ENCODE measurements around the gene HNRNPAB.
"Not testable (repeated sequence)": the region's sequence is repeated elsewhere in the genome, so short reads cannot be mapped to it uniquely, and the experiment has no call there.

Gene HNRNPAB

DNA sequence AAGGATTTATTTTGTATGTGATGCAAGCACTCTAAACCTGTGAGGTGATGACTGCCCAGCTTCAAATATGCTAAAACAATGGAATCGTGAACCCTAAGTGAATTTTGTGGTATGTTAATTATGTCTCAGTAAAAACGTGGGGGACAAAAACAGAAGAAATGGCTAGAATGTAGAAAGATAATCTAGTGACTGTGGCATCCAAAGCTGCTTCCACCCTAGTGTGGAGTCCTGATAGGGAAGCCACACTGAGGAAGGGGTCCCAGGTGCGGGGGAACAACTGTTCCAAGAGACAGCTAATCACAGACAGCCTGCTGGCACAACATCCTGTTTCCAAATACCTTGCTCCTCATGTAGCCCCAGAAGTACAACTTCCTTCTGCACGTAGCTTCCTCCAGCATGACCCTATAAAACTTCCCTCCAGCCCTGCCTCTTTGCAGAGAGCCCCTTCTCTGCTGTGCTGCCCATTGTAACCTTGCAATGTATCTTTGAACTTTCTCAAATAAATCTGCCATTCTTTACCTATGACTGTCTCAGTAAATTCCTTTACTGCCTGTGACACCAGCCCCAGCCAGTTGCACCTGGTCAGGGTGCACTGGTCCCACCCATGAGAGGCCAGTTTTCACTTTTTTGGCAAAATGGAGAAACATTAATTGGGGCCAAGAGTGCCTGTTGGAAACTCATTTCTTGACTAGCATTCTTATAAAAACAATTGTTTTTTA is 22.0 kb upstream of the HNRNPAB start:
- Histone ChIP-seq H3K4me1 (ENCODE audit: insufficient read depth, low read length) (no peaks in the 10 kb centered on the region), H3K9ac (ENCODE audit: low read length) (no peak overlapping the region), H3K9me3 (ENCODE audit: low read length) (no peaks in the 10 kb centered on the region), H3K36me3 (ENCODE audit: insufficient read depth, low read length) (no peaks in the 10 kb centered on the region), H3K27me3 (ENCODE audit: control insufficient read depth in 1 of 2, insufficient read depth in 2 of 2, low read length in 2 of 2) (no peaks in the 10 kb centered on the region), H3K4me3 (ENCODE audit: low read depth in 1 of 2, low read length in 2 of 2) (no peak overlapping the region), H3K27ac (ENCODE audit: low read depth, low read length) (no peak overlapping the region)

DNA sequence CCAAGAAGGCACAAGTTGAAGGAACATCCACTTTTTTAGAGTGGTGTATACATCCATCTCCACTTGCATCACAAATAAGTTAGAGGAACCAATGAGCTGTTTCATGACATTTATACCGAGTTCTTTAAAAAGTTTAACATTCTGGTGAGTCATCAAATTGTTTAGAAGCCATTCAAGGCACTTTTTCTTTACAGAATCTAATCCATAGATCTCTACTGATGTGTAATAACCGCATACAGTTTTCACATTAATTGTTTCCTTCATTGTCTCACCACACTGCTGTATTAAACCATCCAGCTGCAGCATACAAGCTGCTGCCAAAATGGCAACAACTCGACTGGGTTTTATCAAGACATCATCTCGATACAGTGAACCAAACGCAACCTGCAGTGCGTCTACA is 17.9 kb upstream of the HNRNPAB start:
- Histone ChIP-seq H3K9me3 (ENCODE audit: low read length) (no peaks in the 10 kb centered on the region), H3K4me1 (ENCODE audit: insufficient read depth, low read length) (no peaks in the 10 kb centered on the region), H3K4me3 (ENCODE audit: low read depth in 1 of 2, low read length in 2 of 2) (no peak overlapping the region), H3K36me3 (ENCODE audit: insufficient read depth, low read length) (no peaks in the 10 kb centered on the region), H3K9ac (ENCODE audit: low read length) (no peak overlapping the region), H3K27ac (ENCODE audit: low read depth, low read length) (no peak overlapping the region), H3K27me3 (ENCODE audit: control insufficient read depth in 1 of 2, insufficient read depth in 2 of 2, low read length in 2 of 2) (peaks cover 0 to 5% of the 10 kb centered on the region in 2 donors)

DNA sequence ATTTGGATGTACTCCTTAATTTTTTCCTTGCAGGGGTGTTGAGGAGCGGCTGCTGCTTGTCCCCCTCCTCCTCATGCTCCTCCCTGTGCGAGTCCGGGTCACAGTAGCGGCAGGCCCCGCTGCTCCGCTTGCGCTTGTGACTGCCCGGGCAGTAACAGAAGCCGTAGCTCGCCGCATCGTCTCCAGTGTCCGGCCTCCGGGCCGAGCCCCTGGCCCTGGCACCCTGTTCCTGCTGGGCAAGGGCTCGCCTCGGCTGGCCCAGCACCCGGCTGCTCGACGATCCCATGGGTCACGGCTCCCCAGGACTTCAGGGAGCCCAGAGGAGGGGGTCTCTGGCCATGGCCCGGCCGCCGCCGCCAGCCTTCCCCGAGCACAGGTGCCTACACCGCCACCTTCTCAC is 17.3 kb upstream of the HNRNPAB start, which contains the start of gene GMCL2:
GMCL2 (minus strand) TSS at position 358 of the 400 bp plus-strand sequence; CDS start at position 286, 72 bp downstream.
- Histone ChIP-seq H3K9ac (ENCODE audit: low read length) (no peak within 1 kb of the TSS), H3K4me1 (ENCODE audit: insufficient read depth, low read length) (no peaks in the 10 kb centered on the region), H3K4me3 (ENCODE audit: low read depth in 1 of 2, low read length in 2 of 2) (no peak within 1 kb of the TSS), H3K9me3 (ENCODE audit: low read length) (no peaks in the 10 kb centered on the region), H3K27me3 (ENCODE audit: control insufficient read depth in 1 of 2, insufficient read depth in 2 of 2, low read length in 2 of 2) (peaks cover 0 to 5% of the 10 kb centered on the region in 2 donors), H3K36me3 (ENCODE audit: insufficient read depth, low read length) (no peaks in the 10 kb centered on the region), H3K27ac (ENCODE audit: low read depth, low read length) (no peak within 1 kb of the TSS)

DNA sequence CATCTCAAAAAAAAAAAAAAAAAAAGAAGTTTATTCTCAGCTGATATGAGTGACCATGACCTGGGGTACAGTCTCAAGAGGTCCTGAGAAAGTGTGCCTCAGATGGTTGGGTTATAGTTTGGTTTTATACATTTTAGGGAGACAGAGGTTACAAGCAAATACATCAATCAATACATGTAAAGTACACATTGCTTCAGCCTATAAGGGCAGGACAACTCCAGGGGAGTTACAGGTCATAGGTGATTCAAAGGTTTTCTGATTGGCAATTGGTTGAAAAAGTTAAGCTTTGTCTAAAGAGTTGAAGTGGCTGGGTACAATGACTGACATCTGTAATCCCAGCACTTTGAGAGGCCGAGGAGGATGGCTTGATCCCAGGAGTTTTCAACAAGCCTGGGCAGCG is 14.9 kb upstream of the HNRNPAB start:
- peaks cover 0 to 5% of the 10 kb centered on the region in 2 donors for H3K27me3 ChIP-seq (ENCODE audit: control insufficient read depth in 1 of 2, insufficient read depth in 2 of 2, low read length in 2 of 2)
- H3K9ac ChIP-seq (ENCODE audit: low read length) = no peak overlapping the region
- no peak overlapping the region for H3K27ac ChIP-seq (ENCODE audit: low read depth, low read length)
- H3K4me3 ChIP-seq (ENCODE audit: low read depth in 1 of 2, low read length in 2 of 2) = no peak overlapping the region
- H3K4me1 ChIP-seq (ENCODE audit: insufficient read depth, low read length) = no peaks in the 10 kb centered on the region
- no peaks in the 10 kb centered on the region for H3K36me3 ChIP-seq (ENCODE audit: insufficient read depth, low read length)
- H3K9me3 ChIP-seq (ENCODE audit: low read length) = no peaks in the 10 kb centered on the region

DNA sequence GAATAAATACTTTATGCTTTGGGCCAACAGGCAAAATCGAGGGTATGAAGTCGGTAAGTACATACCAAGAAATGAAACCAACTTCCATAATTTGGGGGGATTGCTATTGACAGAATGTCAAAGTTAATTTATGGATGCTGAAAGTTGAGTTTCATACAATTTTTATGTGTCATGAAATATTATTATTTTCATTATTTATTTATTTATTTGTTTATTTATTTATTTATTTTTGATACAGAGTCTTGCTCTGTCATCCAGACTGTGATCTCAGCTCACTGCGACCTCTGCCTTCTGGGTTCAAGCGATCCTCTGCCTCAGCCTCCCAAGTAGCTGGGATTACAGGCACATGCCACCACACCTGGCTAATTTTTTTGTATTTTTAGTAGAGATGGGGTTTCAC is 12.7 kb upstream of the HNRNPAB start:
- Histone ChIP-seq H3K4me1 (ENCODE audit: insufficient read depth, low read length) (no peaks in the 10 kb centered on the region), H3K27me3 (ENCODE audit: control insufficient read depth in 1 of 2, insufficient read depth in 2 of 2, low read length in 2 of 2) (peaks cover 0 to 5% of the 10 kb centered on the region in 2 donors), H3K27ac (ENCODE audit: low read depth, low read length) (no peak overlapping the region), H3K4me3 (ENCODE audit: low read depth in 1 of 2, low read length in 2 of 2) (no peak overlapping the region), H3K9ac (ENCODE audit: low read length) (no peak overlapping the region), H3K9me3 (ENCODE audit: low read length) (no peaks in the 10 kb centered on the region), H3K36me3 (ENCODE audit: insufficient read depth, low read length) (no peaks in the 10 kb centered on the region)

DNA sequence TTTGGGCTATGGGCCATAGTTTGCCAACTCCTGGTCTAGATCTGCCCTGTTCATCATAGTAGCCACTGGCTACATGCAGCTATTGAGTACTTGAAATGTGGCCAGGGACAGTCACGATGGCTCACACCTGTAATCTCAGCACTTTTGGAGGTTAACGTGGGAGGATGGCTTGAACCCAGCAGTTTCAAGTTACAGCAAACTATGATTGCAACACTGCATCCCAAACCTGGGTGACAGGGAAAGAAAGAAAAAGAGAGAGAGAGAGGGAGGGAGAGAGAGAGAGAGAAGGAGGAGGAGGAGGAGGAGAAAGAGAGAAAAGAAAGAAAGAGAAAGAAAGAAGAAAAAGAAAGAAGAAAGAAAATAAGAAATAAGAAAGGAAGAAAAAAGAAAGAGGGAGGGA is 12.1 kb upstream of the HNRNPAB start:
- no peak overlapping the region for H3K27ac ChIP-seq (ENCODE audit: low read depth, low read length)
- no peak overlapping the region for H3K4me3 ChIP-seq (ENCODE audit: low read depth in 1 of 2, low read length in 2 of 2)
- no peak overlapping the region for H3K9ac ChIP-seq (ENCODE audit: low read length)
- no peaks in the 10 kb centered on the region for H3K36me3 ChIP-seq (ENCODE audit: insufficient read depth, low read length)
- no peaks in the 10 kb centered on the region for H3K4me1 ChIP-seq (ENCODE audit: insufficient read depth, low read length)
- peaks cover 0 to 5% of the 10 kb centered on the region in 2 donors for H3K27me3 ChIP-seq (ENCODE audit: control insufficient read depth in 1 of 2, insufficient read depth in 2 of 2, low read length in 2 of 2)
- H3K9me3 ChIP-seq (ENCODE audit: low read length) = no peaks in the 10 kb centered on the region

DNA sequence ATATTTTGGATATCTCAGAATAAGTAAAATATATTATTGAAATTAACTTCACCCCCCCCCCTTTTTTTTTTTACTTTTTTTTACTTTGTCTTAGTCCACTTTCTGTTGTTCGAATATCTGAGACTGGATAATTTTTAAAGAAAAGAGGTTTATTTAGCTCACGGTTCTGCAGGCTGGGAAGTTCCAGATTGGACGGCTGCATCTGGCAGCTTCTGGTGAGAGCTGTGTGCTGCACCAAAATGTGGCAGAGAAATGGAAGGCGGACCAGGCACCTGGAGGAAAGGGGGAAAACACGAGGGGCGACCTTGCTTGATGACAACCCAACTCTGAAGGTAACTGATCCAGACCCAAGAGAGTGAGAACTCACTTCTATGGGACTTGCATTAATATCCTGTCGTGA is 11.5 kb upstream of the HNRNPAB start:
- Histone ChIP-seq H3K4me1 (ENCODE audit: insufficient read depth, low read length) (no peaks in the 10 kb centered on the region), H3K4me3 (ENCODE audit: low read depth in 1 of 2, low read length in 2 of 2) (no peak overlapping the region), H3K27ac (ENCODE audit: low read depth, low read length) (no peak overlapping the region), H3K9me3 (ENCODE audit: low read length) (no peaks in the 10 kb centered on the region), H3K27me3 (ENCODE audit: control insufficient read depth in 1 of 2, insufficient read depth in 2 of 2, low read length in 2 of 2) (peaks cover 0 to 5% of the 10 kb centered on the region in 2 donors), H3K36me3 (ENCODE audit: insufficient read depth, low read length) (no peaks in the 10 kb centered on the region), H3K9ac (ENCODE audit: low read length) (no peak overlapping the region)

DNA sequence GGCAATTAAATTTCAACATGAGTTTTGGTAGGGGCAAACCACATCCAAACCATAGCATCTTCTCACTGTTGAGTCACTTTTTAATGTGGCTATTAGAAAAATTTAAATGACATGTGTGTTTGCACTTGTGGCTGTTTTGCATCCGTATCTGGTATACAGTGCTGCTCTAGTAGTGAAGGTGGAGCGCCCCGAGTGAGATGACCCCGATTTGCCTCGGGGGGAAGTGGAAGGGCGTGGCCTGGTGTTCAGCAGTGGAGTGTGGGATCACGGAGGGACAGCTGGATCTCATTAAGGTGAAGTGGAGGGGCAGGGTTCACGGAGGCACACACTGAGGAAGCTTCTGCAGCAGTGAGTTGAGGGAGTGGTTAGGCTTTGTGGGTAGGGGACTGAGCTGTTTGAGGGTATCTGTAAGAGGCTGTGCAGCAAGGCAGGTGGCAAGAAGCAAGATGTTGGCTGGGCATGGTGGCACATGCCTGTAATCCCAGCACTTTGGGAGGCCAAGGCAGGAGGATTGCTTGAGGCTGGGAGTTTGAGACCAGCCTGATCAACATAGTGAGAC is 11.0 kb upstream of the HNRNPAB start:
- no peaks in the 10 kb centered on the region for H3K36me3 ChIP-seq (ENCODE audit: insufficient read depth, low read length)
- H3K9me3 ChIP-seq (ENCODE audit: low read length) = no peaks in the 10 kb centered on the region
- H3K4me1 ChIP-seq (ENCODE audit: insufficient read depth, low read length) = no peaks in the 10 kb centered on the region
- no peak overlapping the region for H3K27ac ChIP-seq (ENCODE audit: low read depth, low read length)
- H3K27me3 ChIP-seq (ENCODE audit: control insufficient read depth in 1 of 2, insufficient read depth in 2 of 2, low read length in 2 of 2) = peaks cover 0 to 5% of the 10 kb centered on the region in 2 donors
- H3K4me3 ChIP-seq (ENCODE audit: low read depth in 1 of 2, low read length in 2 of 2) = no peak overlapping the region
- no peak overlapping the region for H3K9ac ChIP-seq (ENCODE audit: low read length)

DNA sequence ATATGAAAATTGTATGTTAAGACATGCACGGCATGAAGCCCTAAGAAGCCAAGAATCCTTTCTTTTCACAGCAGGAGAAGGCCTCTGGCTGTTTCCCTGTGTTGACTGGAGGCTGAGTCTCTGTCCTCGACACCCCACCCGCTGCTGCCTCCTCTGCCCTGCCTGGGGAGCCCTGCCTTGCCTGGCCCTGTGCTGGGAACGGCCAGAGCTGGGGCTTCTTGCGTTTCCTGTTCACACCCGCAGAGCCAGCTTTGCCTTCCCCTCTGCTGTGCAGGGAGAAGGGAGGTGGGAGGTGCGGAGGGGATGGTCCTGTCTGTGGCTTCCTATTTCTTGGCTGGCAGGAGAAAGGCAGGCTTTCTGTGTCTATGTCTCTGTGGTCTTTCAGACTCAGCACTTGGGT is 10.3 kb upstream of the HNRNPAB start:
- Histone ChIP-seq H3K4me3 (ENCODE audit: low read depth in 1 of 2, low read length in 2 of 2) (no peak overlapping the region), H3K9me3 (ENCODE audit: low read length) (no peaks in the 10 kb centered on the region)

DNA sequence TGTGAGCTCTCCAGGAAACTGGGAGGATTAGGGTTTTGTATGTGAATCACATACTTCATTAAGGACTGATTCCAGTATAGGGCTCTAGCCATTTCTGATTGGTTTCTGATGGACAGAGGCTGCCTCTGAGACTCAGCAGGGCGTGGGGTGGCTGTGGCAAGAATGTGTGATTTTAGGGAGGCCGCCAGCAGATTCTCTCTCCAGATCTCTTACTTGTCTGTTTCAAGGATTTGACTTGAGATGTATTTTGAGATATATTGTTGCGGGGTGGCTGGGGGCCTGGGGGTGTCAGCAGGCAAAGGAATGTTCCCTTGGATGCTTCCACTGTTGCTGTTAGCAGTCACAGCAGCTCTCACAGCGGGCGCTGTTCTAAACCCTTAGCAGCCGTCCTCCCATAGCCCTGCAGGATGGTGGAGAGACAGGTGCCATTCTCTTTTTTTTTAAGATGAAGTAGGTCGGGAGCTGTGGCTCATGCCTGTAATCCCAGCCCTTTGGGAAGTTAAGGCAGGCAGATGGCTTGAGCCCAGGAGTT is 8.0 kb upstream of the HNRNPAB start:
- Histone ChIP-seq H3K36me3 (ENCODE audit: insufficient read depth, low read length) (no peaks in the 10 kb centered on the region), H3K9me3 (ENCODE audit: low read length) (no peaks in the 10 kb centered on the region), H3K27ac (ENCODE audit: low read depth, low read length) (no peak overlapping the region), H3K4me3 (ENCODE audit: low read depth in 1 of 2, low read length in 2 of 2) (no peak overlapping the region), H3K4me1 (ENCODE audit: insufficient read depth, low read length) (no peaks in the 10 kb centered on the region), H3K9ac (ENCODE audit: low read length) (no peak overlapping the region), H3K27me3 (ENCODE audit: control insufficient read depth in 1 of 2, insufficient read depth in 2 of 2, low read length in 2 of 2) (no peaks in the 10 kb centered on the region)

More for the DNA sequence above, 10.3 kb upstream of the HNRNPAB start:
- H3K36me3 ChIP-seq (ENCODE audit: insufficient read depth, low read length) = no peaks in the 10 kb centered on the region
- no peaks in the 10 kb centered on the region for H3K4me1 ChIP-seq (ENCODE audit: insufficient read depth, low read length)
- H3K27me3 ChIP-seq (ENCODE audit: control insufficient read depth in 1 of 2, insufficient read depth in 2 of 2, low read length in 2 of 2) = no peaks in the 10 kb centered on the region
- no peak overlapping the region for H3K27ac ChIP-seq (ENCODE audit: low read depth, low read length)
- no peak overlapping the region for H3K9ac ChIP-seq (ENCODE audit: low read length)

DNA sequence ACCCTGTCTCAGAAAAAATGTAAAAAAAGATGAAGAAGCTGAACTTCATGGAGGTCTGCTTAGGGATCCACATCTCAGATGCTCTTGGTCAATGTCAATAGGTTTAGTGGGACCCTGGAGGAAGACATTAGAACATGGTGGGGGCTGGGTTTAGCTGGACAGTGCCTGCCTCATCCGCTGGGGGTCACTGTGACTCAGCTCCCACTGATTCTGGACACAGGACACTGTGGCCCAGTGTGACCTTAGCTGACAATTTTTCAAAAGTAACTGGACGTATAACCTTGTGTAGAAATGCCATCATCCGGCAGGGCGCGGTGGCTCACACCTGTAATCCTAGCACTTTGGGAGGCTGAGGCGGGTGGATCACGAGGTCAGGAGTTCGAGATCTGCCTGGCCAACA is 7.3 kb upstream of the HNRNPAB start:
- Histone ChIP-seq H3K27me3 (ENCODE audit: control insufficient read depth in 1 of 2, insufficient read depth in 2 of 2, low read length in 2 of 2) (no peaks in the 10 kb centered on the region), H3K9me3 (ENCODE audit: low read length) (no peaks in the 10 kb centered on the region), H3K36me3 (ENCODE audit: insufficient read depth, low read length) (no peaks in the 10 kb centered on the region), H3K27ac (ENCODE audit: low read depth, low read length) (no peak overlapping the region), H3K4me1 (ENCODE audit: insufficient read depth, low read length) (no peaks in the 10 kb centered on the region), H3K9ac (ENCODE audit: low read length) (no peak overlapping the region), H3K4me3 (ENCODE audit: low read depth in 1 of 2, low read length in 2 of 2) (no peak overlapping the region)

DNA sequence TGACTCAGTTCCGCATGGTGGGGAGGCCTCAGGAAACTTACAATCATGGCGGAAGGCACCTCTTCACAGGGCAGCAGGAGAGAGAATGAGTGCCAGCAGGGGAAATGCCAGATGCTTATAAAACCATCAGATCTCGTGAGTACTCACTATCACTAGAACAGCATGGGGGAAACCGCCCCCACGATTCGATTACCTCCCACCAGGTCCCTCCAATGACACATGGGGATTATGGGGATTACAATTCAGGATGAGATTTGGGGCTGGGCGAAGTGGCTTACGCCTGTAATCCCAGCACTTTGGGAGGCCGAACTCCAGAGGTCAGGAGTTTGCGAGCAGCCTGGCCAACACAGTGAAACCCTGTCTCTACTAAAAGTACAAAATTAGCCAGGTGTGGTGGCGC is 6.2 kb upstream of the HNRNPAB start:
- H3K9ac ChIP-seq (ENCODE audit: low read length); H3K27me3 ChIP-seq (ENCODE audit: control insufficient read depth in 1 of 2, insufficient read depth in 2 of 2, low read length in 2 of 2); H3K27ac ChIP-seq (ENCODE audit: low read depth, low read length); H3K9me3 ChIP-seq (ENCODE audit: low read length); H3K4me1 ChIP-seq (ENCODE audit: insufficient read depth, low read length); H3K4me3 ChIP-seq (ENCODE audit: low read depth in 1 of 2, low read length in 2 of 2); H3K36me3 ChIP-seq (ENCODE audit: insufficient read depth, low read length): not testable (repeated sequence)
